Activated CD4-positive, alpha-beta T cell treated with anti-CD3 and anti-CD28 coated beads, Interleukin-2, amount 10 ng/mL, durations not matched to agents 7 days and 5 days (primary cell): ENCODE data around the gene LRRC47. TPM values are rescaled to one million over a fixed set of nuclear protein-coding genes. Genes with fewer than 3 reads are reported as not detected.
"Not testable (repeated sequence)": the region's sequence is repeated elsewhere in the genome, so short reads cannot be mapped to it uniquely, and the experiment has no call there.

ENCODE experiments used
- CTCF ChIA-PET: fragments of 350-600 bp; sonication (Branson Sonifier 250); formaldehyde crosslinking; loops from one replicate; lab custom pipeline; 2021; ENCODE audit warnings: antibody characterized with exemption; lab: Charles Lee
- POLR2A ChIA-PET: fragments of 350-600 bp; sonication (Branson Sonifier 250); formaldehyde crosslinking; loops from one replicate; lab custom pipeline; 2021; ENCODE audit warnings: antibody characterized with exemption; lab: Charles Lee
- DNase-seq: peaks from one replicate; pipeline ENCODE4 v3.0.0-alpha.2; 2020
- H3K27ac Mint-ChIP-seq: one replicate; pipeline ENCODE4 v1.8.0; 2021; ENCODE audit warnings: mild to moderate bottlenecking, moderate library complexity, mixed read lengths
- H3K27me3 Mint-ChIP-seq: one replicate; pipeline ENCODE4 v1.8.0; 2021; ENCODE audit warnings: mixed read lengths
- H3K36me3 Mint-ChIP-seq: one replicate; pipeline ENCODE4 v1.8.0; 2021; ENCODE audit warnings: low read depth, mixed read lengths
- H3K4me1 Mint-ChIP-seq: one replicate; pipeline ENCODE4 v1.8.0; 2021; ENCODE audit warnings: mixed read lengths
- H3K4me3 Mint-ChIP-seq: one replicate; pipeline ENCODE4 v1.8.0; 2021; ENCODE audit warnings: mild to moderate bottlenecking, moderate library complexity, mixed read lengths
- H3K9me3 Mint-ChIP-seq: one replicate; pipeline ENCODE4 v1.8.0; 2021; ENCODE audit warnings: mixed read lengths
- total RNA-seq, 2 experiments: library from RNA; stranded (reverse); gene quantifications; one replicate each; pipeline ENCODE4 v1.2.3, GENCODE V29; 2021

The LRRC47 gene
- total RNA-seq, 2 experiments from 2014 or later, result 37.7 to 42.7 TPM

GRCh38 chr1:3759796-3760195 is 36.5 kb downstream of the LRRC47 start:
- CTCF ChIA-PET, result interaction anchor here (0.7 to 1.6 kb wide), 2 partner anchors 9 to 10 kb away, joined by 3 to 5 read pairs; no protein-coding TSS in a partner anchor

DNA sequence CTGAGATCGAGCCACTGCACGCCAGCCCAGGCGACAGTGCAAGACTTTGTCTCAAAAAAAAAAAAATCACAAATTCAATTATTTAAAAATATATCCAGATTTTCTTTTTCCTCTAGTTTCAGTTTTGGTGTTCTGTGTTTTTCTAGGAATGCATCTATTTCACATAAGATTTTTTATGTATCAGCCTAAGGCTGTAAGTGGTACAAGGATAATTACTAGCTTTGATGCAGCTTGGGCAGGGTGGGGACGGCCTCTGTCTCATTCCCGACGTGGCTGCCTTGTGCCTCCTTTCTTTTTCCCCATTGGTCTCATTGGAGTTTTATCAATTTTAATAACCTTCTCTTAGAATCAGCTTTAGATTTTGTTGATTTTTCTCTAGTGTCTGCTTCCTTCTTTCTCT is 37.1 kb downstream of the LRRC47 start:
- Mint-ChIP-seq H3K36me3 (no peaks in the 10 kb centered on the region), H3K9me3 (peaks cover 4% of the 10 kb centered on the region), H3K27me3 (peaks cover 13% of the 10 kb centered on the region), H3K4me3 (no peak overlapping the region), H3K27ac (no peak overlapping the region), H3K4me1 (no peaks in the 10 kb centered on the region)
- POLR2A ChIA-PET, result no interaction called here
- no peak for DNase-seq
- CTCF ChIA-PET, result interaction anchor here (0.7 to 1.6 kb wide), 2 partner anchors 10 kb away, joined by 3 to 5 read pairs; no protein-coding TSS in a partner anchor

More at GRCh38 chr1:3759796-3760195, 36.5 kb downstream of the LRRC47 start:
- Mint-ChIP-seq H3K27ac (no peak overlapping the region), H3K27me3 (peaks cover 13% of the 10 kb centered on the region), H3K4me1 (no peaks in the 10 kb centered on the region), H3K36me3 (no peaks in the 10 kb centered on the region), H3K9me3 (peaks cover 4% of the 10 kb centered on the region), H3K4me3 (no peak overlapping the region)
- POLR2A ChIA-PET, result no interaction called here
- DNase-seq, result no peak

DNA sequence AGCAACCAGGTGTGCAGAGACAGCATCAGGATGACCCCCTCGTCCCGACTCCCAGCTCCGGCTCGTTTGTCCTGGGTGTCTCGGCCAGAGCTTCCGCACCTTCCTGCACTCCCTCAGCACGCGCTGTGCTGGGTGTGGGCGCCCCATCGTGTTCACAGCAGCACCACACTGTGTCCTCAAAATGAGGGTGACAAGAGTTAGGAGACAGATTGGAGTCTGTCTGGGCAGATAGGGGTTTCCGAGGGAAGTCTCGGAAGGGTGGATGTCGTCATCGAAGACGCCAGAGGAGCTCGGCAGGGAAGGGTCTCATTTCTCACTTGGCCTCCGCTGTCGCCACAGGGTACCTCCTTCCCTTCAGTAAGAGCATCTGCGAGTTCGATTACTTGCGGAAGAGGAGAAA is 39.9 kb downstream of the LRRC47 start:
- no peak overlapping the region for H3K4me3 Mint-ChIP-seq
- H3K4me1 Mint-ChIP-seq, result no peaks in the 10 kb centered on the region
- DNase-seq, result no peak
- ChIA-PET CTCF (no interaction called here), POLR2A (no interaction called here)
- H3K36me3 Mint-ChIP-seq, result no peaks in the 10 kb centered on the region
- no peak overlapping the region for H3K27ac Mint-ChIP-seq
- H3K27me3 Mint-ChIP-seq, result peaks cover 13% of the 10 kb centered on the region
- H3K9me3 Mint-ChIP-seq, result peaks cover 4% of the 10 kb centered on the region

DNA sequence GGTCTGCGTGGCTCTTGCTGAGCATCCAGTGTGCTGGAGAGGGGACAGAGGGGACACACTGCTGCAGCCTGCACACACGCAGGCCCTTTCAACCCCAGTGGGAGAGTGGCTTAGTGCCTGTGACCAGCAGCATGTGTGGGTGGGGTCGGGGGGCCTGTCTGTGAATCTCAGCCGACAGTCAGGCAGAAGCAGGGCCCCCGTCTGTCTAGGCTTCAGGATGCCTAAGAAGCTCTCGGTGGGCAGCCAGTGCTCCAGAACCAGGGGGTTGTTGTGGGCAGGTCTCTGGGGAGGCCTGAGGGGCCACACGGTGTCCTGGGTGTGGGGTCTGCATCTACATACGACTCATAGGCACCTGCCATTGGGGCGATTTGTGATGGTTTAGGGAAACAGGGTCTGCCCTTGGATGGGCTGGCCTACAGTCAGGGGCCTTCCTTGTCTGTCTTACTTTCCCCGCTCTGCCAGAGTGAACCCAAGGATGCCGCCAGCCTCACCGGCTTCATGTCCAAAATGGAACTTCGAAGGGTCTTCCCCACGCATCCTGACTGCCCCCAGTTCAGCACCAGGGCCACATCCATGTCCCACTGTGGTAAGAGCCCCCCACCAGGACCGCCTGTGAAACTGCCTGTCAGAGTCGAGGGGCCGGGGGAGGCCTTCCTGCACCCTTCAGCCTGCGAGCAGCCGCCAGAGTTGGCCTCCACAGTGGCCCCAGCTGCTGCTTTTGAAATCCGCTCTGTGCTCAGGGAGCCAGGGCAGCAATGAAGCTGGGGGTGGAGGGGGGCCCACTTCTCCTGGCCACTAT is 42.4 kb downstream of the LRRC47 start:
- ChIA-PET CTCF (no interaction called here), POLR2A (no interaction called here)
- Mint-ChIP-seq H3K27me3 (peaks cover 3% of the 10 kb centered on the region), H3K9me3 (no peaks in the 10 kb centered on the region), H3K27ac (no peak overlapping the region), H3K36me3 (no peaks in the 10 kb centered on the region), H3K4me1 (no peaks in the 10 kb centered on the region), H3K4me3 (no peak overlapping the region)
- DNase-seq, result no peak

DNA sequence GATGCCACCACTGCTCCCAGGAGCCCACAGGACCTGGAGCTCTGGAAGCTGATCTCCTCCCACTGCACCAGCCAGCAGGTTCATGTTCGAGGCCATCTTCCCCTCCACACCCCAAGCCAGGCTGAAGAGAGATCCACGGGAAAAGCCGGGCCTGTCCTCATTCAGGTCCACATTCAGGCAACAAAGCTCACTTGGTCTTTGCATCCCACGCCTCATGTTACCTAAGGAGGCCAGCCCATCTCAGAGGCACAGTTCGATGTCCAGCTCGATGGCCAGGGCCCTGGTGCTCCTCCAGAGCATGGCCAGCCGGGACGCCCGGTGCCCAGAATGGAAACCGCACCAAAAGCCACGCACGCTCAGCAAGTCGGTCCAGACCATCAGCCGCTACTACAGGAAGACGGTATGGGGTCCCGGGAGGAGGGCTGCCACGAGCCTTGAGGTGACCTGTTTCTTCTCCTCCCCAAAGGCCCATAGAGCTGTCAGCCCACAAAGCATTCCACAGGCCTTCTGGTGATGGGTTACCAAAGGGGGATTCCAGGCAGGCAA is 43.8 kb downstream of the LRRC47 start, which contains the start of gene CCDC27:
Gene CCDC27 (plus strand): TSS at position 51 of the 546 bp plus-strand sequence. CDS start 32 bp downstream, at position 83.
- Mint-ChIP-seq H3K4me3 (no peak within 1 kb of the TSS), H3K4me1 (peaks cover 10% of the 10 kb centered on the region), H3K27ac (no peak within 1 kb of the TSS), H3K9me3 (no peaks in the 10 kb centered on the region), H3K36me3 (no peaks in the 10 kb centered on the region), H3K27me3 (peaks cover 3% of the 10 kb centered on the region)
- ChIA-PET POLR2A (no interaction called here), CTCF (no interaction called here)
- no peak for DNase-seq

DNA sequence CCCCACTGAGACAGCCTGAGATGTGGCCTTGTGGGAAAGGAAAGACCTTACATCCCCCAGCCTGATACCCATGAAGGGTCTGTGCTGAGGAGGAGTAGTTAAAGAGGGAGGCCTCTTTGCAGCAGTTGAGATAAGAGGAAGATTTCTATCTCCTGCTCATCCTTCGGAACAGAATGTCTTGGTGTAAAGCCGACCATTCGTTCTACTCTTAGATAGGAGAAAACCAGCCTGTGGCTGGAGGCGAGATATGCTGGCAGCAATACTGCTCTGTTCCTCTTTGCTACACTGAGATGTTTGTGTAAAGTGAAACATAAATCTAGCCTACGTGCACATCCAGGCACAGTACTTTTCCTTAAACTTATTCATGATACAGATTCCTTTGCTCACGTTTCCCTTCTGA is 45.6 kb downstream of the LRRC47 start:
- H3K4me3 Mint-ChIP-seq, result no peak overlapping the region
- peaks cover 3% of the 10 kb centered on the region for H3K27me3 Mint-ChIP-seq
- ChIA-PET CTCF (no interaction called here), POLR2A (no interaction called here)
- H3K4me1 Mint-ChIP-seq, result peaks cover 18% of the 10 kb centered on the region
- no peak overlapping the region for H3K27ac Mint-ChIP-seq
- no peaks in the 10 kb centered on the region for H3K36me3 Mint-ChIP-seq
- no peaks in the 10 kb centered on the region for H3K9me3 Mint-ChIP-seq
- no peak for DNase-seq

- Mint-ChIP-seq H3K27me3 (peaks cover 3% of the 10 kb centered on the region), H3K36me3 (no peaks in the 10 kb centered on the region), H3K27ac (no peak overlapping the region), H3K9me3 (no peaks in the 10 kb centered on the region), H3K4me3 (no peak overlapping the region), H3K4me1 (peaks cover 27% of the 10 kb centered on the region)
- no peak for DNase-seq
- CTCF ChIA-PET, result interaction anchor here (1.6 kb wide), 1 partner anchor 10 kb away, joined by 3 read pairs; no protein-coding TSS in a partner anchor
- POLR2A ChIA-PET, result no interaction called here
Observed at GRCh38 chr1:3749512-3749911, 46.8 kb downstream of the LRRC47 start.

GRCh38 chr1:3748316-3748900 is 47.9 kb downstream of the LRRC47 start:
- CTCF ChIA-PET, result interaction anchor here (1.6 kb wide), 1 partner anchor 11 kb away, joined by 3 read pairs; no protein-coding TSS in a partner anchor
- DNase-seq, H3K36me3 Mint-ChIP-seq, POLR2A ChIA-PET, H3K9me3 Mint-ChIP-seq, H3K27me3 Mint-ChIP-seq: not testable (repeated sequence)
- Mint-ChIP-seq H3K4me1 (peaks cover 27% of the 10 kb centered on the region), H3K27ac (peak overlapping the region; percentile 42), H3K4me3 (peak overlapping the region; percentile 68)

GRCh38 chr1:3747903-3748302 is 48.4 kb downstream of the LRRC47 start:
- no peak for DNase-seq
- Mint-ChIP-seq H3K9me3 (no peaks in the 10 kb centered on the region), H3K4me3 (peak overlapping the region; percentile 68), H3K27ac (peak overlapping the region; percentile 54), H3K4me1 (peaks cover 27% of the 10 kb centered on the region), H3K27me3 (peaks cover 3% of the 10 kb centered on the region), H3K36me3 (no peaks in the 10 kb centered on the region)
- POLR2A ChIA-PET, result no interaction called here
- CTCF ChIA-PET, result no interaction called here

DNA sequence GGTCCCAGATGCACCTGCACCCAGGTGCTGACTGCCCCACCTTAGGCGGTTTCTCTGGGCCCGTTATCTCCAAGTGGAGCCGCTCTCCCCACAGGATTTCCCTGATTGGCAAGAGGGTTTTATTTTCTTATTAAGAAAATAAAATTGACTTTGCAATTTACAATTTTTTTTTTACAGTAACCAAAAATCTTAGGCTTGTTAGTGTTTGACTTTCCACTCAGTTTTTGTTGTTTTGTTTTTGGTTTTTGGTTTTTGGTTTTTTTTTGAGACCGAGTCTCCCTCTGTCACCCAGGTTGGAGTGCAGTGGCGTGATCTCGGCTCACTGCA is 48.8 kb downstream of the LRRC47 start:
- ChIA-PET POLR2A (no interaction called here), CTCF (no interaction called here)
- H3K27me3 Mint-ChIP-seq, result peaks cover 3% of the 10 kb centered on the region
- peak overlapping the region; percentile 73 for H3K27ac Mint-ChIP-seq
- no peaks in the 10 kb centered on the region for H3K36me3 Mint-ChIP-seq
- DNase-seq, result no peak
- H3K4me3 Mint-ChIP-seq, result peak overlapping the region; percentile 68
- H3K4me1 Mint-ChIP-seq, result peaks cover 27% of the 10 kb centered on the region
- H3K9me3 Mint-ChIP-seq, result no peaks in the 10 kb centered on the region

DNA sequence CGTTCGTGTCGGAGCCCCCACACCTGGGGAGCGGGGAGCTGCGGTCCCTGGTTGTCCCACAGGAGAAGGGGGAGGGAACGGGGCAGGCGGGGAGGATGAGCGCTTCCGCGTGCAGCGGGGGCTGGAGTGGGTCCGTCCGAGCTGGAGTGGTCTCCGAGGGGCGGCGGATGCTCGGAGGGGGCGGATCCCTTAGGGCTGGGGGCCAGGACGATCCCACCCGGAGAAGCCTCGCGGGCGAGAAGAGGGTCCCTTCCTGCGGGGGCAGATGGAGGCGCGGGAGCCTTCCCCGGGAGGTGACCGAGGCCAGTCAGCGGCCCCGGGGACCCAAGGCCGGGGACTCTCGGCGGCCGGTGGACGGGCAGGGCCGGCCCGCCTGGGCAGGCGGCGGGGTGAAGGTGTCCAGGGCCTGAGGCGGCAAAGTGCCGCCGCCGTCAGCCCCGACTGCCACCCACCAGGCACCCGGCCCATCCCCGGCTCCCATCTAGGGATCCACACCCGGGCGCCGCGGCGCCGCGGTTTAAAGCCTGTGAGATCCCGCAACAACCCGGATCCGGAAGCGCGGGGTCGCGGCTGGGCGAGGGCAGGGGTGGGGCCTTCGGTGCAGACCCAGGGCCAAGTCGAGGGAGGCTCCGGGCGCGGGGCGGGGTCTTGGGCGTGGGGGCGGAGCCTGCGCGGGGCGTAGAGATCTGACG is 49.3 kb downstream of the LRRC47 start:
- ChIA-PET CTCF (no interaction called here), POLR2A (no interaction called here)
- peak overlapping the region; percentile 73 for H3K27ac Mint-ChIP-seq
- H3K4me3 Mint-ChIP-seq, result peak overlapping the region; percentile 72
- peaks cover 3% of the 10 kb centered on the region for H3K27me3 Mint-ChIP-seq
- DNase-seq, result peak; percentile 91
- no peaks in the 10 kb centered on the region for H3K36me3 Mint-ChIP-seq
- peaks cover 27% of the 10 kb centered on the region for H3K4me1 Mint-ChIP-seq
- no peaks in the 10 kb centered on the region for H3K9me3 Mint-ChIP-seq

DNA sequence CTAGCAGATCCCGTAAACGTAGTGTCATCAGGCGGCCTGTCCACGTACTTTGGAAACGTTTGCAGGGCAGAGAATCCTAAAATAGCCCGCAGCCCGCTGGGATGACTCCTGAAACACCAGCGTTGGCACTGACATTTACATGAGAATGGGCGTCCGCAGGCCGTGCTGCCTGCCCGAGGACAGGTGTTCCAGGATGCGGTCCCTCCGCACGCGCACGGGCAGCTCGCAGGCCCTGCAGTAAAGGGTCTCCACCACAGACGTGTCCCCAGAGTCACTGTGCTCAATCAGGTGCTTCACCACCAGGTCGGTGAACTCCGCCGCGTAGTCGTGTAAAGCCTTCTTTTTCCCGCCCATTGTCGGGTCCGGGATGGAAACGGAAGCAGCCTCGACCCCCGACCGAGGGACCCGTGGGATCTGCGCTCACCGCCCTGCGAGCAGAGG is 49.9 kb downstream of the LRRC47 start:
- ChIA-PET POLR2A (no interaction called here), CTCF (interaction anchor here (0.9 kb wide), 1 partner anchor 22 kb away, joined by 3 read pairs; no protein-coding TSS in a partner anchor)
- peaks cover 27% of the 10 kb centered on the region for H3K4me1 Mint-ChIP-seq
- DNase-seq, result no peak
- H3K36me3 Mint-ChIP-seq, result no peaks in the 10 kb centered on the region
- peak overlapping the region; percentile 72 for H3K4me3 Mint-ChIP-seq
- H3K27me3 Mint-ChIP-seq, result peaks cover 3% of the 10 kb centered on the region
- H3K9me3 Mint-ChIP-seq, result no peaks in the 10 kb centered on the region
- H3K27ac Mint-ChIP-seq, result peak overlapping the region; percentile 73
